Measurements from ENCODE around the gene C1orf159. TPM values are rescaled to one million over a fixed set of nuclear protein-coding genes. Genes with fewer than 3 reads are reported as not detected.

Gene C1orf159
- total and polyA plus RNA-seq, 9 of the 15 experiments (the other 6 are each of a cell fraction or from before 2014, with no cell fraction given), result 0.28 to 54.9 (median 10.6) TPM

DNA sequence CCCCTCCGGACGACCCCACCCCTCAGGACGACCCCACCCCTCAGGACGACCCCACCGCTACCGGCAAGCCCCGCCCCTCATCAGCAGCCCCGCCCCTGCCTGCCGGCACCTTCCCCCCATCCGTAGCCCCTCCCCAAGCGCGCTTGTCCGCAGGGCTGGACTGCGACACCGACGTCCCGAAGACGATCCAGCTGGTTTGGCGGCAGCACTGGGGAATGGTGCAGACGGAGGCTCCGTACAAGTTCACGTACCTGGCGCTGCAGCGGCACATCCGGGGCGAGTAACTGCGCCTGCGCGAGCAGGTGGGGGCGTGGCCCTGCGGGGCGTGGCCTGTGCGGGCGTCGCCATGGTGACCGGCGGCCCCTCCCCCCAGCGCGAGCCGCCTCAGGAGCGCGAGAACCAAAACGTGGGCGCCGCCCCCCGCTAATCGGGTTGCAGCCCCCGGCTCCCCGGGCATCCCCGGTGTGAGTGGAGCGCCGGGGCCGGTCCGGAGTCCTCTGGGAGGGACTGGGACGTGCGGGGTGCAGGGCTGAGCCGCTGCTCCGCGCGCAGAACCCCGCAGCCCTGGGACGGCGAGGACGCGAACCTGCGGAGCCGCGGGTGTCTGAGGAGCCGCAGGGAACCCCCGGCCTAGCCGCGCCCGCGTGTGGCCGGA, 46.7 kb downstream of the C1orf159 start (continued):
- TF ChIP-seq, protein P1, sequence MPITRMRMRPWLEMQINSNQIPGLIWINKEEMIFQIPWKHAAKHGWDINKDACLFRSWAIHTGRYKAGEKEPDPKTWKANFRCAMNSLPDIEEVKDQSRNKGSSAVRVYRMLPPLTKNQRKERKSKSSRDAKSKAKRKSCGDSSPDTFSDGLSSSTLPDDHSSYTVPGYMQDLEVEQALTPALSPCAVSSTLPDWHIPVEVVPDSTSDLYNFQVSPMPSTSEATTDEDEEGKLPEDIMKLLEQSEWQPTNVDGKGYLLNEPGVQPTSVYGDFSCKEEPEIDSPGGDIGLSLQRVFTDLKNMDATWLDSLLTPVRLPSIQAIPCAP (CRISPR knock-in tag; IDR thresholded peaks at IDR 0.05; ENCODE audit: borderline replicate concordance), result no peak
- peak; percentile 13; the same call in 1 of the 2 replicates for TF ChIP-seq CBX1 (IDR thresholded peaks at IDR 0.05; ENCODE audit: low read depth)
- no peak for TF ChIP-seq KDM4B (IDR thresholded peaks at IDR 0.05; ENCODE audit: borderline replicate concordance in 2 of 2, low read depth in 1 of 2)
- TF ChIP-seq ZNF384 (IDR thresholded peaks at IDR 0.05; ENCODE audit: low read depth, low read length), result no peak
- TF ChIP-seq, protein P2, sequence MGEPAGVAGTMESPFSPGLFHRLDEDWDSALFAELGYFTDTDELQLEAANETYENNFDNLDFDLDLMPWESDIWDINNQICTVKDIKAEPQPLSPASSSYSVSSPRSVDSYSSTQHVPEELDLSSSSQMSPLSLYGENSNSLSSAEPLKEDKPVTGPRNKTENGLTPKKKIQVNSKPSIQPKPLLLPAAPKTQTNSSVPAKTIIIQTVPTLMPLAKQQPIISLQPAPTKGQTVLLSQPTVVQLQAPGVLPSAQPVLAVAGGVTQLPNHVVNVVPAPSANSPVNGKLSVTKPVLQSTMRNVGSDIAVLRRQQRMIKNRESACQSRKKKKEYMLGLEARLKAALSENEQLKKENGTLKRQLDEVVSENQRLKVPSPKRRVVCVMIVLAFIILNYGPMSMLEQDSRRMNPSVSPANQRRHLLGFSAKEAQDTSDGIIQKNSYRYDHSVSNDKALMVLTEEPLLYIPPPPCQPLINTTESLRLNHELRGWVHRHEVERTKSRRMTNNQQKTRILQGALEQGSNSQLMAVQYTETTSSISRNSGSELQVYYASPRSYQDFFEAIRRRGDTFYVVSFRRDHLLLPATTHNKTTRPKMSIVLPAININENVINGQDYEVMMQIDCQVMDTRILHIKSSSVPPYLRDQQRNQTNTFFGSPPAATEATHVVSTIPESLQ (CRISPR knock-in tag; IDR thresholded peaks at IDR 0.05), result 0 out of 2 replicates have a peak, but pooled peaks have one; percentile 20
- peak; percentile 36 for TF ChIP-seq HMGN3 (IDR thresholded peaks at IDR 0.05; ENCODE audit: borderline replicate concordance, extremely low read depth, insufficient read length, low read depth, low read length)
- TF ChIP-seq, protein P3, sequence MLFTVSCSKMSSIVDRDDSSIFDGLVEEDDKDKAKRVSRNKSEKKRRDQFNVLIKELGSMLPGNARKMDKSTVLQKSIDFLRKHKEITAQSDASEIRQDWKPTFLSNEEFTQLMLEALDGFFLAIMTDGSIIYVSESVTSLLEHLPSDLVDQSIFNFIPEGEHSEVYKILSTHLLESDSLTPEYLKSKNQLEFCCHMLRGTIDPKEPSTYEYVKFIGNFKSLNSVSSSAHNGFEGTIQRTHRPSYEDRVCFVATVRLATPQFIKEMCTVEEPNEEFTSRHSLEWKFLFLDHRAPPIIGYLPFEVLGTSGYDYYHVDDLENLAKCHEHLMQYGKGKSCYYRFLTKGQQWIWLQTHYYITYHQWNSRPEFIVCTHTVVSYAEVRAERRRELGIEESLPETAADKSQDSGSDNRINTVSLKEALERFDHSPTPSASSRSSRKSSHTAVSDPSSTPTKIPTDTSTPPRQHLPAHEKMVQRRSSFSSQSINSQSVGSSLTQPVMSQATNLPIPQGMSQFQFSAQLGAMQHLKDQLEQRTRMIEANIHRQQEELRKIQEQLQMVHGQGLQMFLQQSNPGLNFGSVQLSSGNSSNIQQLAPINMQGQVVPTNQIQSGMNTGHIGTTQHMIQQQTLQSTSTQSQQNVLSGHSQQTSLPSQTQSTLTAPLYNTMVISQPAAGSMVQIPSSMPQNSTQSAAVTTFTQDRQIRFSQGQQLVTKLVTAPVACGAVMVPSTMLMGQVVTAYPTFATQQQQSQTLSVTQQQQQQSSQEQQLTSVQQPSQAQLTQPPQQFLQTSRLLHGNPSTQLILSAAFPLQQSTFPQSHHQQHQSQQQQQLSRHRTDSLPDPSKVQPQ (CRISPR knock-in tag; IDR thresholded peaks at IDR 0.05; ENCODE audit: borderline replicate concordance), result 0 out of 2 replicates have a peak, but pooled peaks have one; percentile 15
- no peak for TF ChIP-seq ZNF586 (CRISPR knock-in tag; conservative IDR thresholded peaks at IDR 0.05)
- no peak for TF ChIP-seq BDP1 (IDR thresholded peaks at IDR 0.05; ENCODE audit: insufficient read depth, insufficient read length)
- peak; percentile 94 to 96 for TF ChIP-seq NRF1 (conservative IDR thresholded peaks at IDR 0.05 in 1 of 2, IDR thresholded peaks at IDR 0.05 in 1 of 2)
- TF ChIP-seq, protein P4, sequence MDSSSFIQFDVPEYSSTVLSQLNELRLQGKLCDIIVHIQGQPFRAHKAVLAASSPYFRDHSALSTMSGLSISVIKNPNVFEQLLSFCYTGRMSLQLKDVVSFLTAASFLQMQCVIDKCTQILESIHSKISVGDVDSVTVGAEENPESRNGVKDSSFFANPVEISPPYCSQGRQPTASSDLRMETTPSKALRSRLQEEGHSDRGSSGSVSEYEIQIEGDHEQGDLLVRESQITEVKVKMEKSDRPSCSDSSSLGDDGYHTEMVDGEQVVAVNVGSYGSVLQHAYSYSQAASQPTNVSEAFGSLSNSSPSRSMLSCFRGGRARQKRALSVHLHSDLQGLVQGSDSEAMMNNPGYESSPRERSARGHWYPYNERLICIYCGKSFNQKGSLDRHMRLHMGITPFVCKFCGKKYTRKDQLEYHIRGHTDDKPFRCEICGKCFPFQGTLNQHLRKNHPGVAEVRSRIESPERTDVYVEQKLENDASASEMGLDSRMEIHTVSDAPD (CRISPR knock-in tag; IDR thresholded peaks at IDR 0.05), result no peak
- no peak for TF ChIP-seq TOE1 (IDR thresholded peaks at IDR 0.05; ENCODE audit: borderline replicate concordance)
- 0 out of 2 replicates have a peak, but pooled peaks have one; percentile 17 for TF ChIP-seq TOE1 (CRISPR knock-in tag; IDR thresholded peaks at IDR 0.05; ENCODE audit: borderline replicate concordance, low read depth)
- no peak for TF ChIP-seq ZKSCAN8 (CRISPR knock-in tag; IDR thresholded peaks at IDR 0.05)
- no peak for TF ChIP-seq IFI16 (CRISPR knock-in tag; IDR thresholded peaks at IDR 0.05)
- TF ChIP-seq CHCHD3 (CRISPR knock-in tag; IDR thresholded peaks at IDR 0.05), result no peak
- no peak; the same call in 1 of the 2 replicates for TF ChIP-seq SAFB (IDR thresholded peaks at IDR 0.05; ENCODE audit: borderline replicate concordance, low read depth, low read length)
- TF ChIP-seq GATAD2B (IDR thresholded peaks at IDR 0.05; ENCODE audit: borderline replicate concordance), result peak; percentile 56; the same call in 1 of the 2 replicates
- TF ChIP-seq SPI1 (IDR thresholded peaks at IDR 0.05; ENCODE audit: borderline replicate concordance, low read depth, low read length), result no peak
- TF ChIP-seq ZC3H4 (CRISPR knock-in tag; IDR thresholded peaks at IDR 0.05; ENCODE audit: borderline replicate concordance), result no peak
- TF ChIP-seq CREM (IDR thresholded peaks at IDR 0.05; ENCODE audit: low read depth), result peak; percentile 65
